H1 (cell line): Measurements from ENCODE around the gene FBXO41. TPM values are rescaled to one million over a fixed set of nuclear protein-coding genes. Genes with fewer than 3 reads are reported as not detected.
A peak's percentile ranks its signal among the peaks of the same experiment; 100 is the strongest.

Source experiments
- CBX5 ChIP-seq: fragments of 300-800, 300-1000 bp; sonication (generic); IDR thresholded peaks from 2 replicates; pipeline ENCODE4 v1.7.1; 2016; ENCODE audit warnings: antibody characterized with exemption, low read length, low read depth
- E2F6 ChIP-seq: IDR thresholded peaks from 2 replicates; pipeline ENCODE4 v1.6.1; 2012; ENCODE audit warnings: inconsistent platforms
- EGR1 ChIP-seq: IDR thresholded peaks from 2 replicates; pipeline ENCODE4 v1.6.1; 2011; ENCODE audit warnings: low read depth, low read length, borderline replicate concordance
- EP300 ChIP-seq, 2 experiments: IDR thresholded peaks; 1 replicate in 1 of 2; 2 replicates in 1 of 2; pipeline ENCODE4 v1.6.1; 2011 to 2012; ENCODE audit warnings: low read depth in 2 of 2, low read length in 2 of 2, mild to moderate bottlenecking in 2 of 2, borderline replicate concordance in 1 of 2, inconsistent platforms in 1 of 2, moderate library complexity in 1 of 2
- FOSL1 ChIP-seq: IDR thresholded peaks from 2 replicates; pipeline ENCODE4 v1.6.1; 2011; ENCODE audit warnings: mild to moderate bottlenecking, low read depth, low read length, moderate library complexity; ENCODE audit not compliant: insufficient read depth
- HDAC2 ChIP-seq, 2 experiments: fragments of 300-600 bp in 1 of 2; sonication (generic) in 1 of 2; IDR thresholded peaks; 2 replicates each; pipeline ENCODE4 v1.6.1; 2011 to 2012; ENCODE audit warnings: low read depth in 2 of 2, low read length in 2 of 2, mild to moderate bottlenecking in 2 of 2, moderate library complexity in 2 of 2, borderline replicate concordance in 1 of 2, inconsistent platforms in 1 of 2
- MAFK ChIP-seq: IDR thresholded peaks from 2 replicates; pipeline ENCODE4 v1.6.1; 2012; ENCODE audit warnings: low read depth, mild to moderate bottlenecking, improper control_type of control experiment, low read length
- NANOG ChIP-seq: IDR thresholded peaks from 2 replicates; pipeline ENCODE4 v1.6.1; 2011; ENCODE audit warnings: low read length, low read depth, mild to moderate bottlenecking, inconsistent platforms; ENCODE audit not compliant: insufficient read depth, poor library complexity, severe bottlenecking
- NRF1 ChIP-seq: IDR thresholded peaks from 2 replicates; pipeline ENCODE4 v1.6.1; 2011; ENCODE audit warnings: mild to moderate bottlenecking, low read depth, low read length, improper control_type of control experiment
- POLR2A ChIP-seq, 2 experiments: IDR thresholded peaks; 1 replicate in 1 of 2; 2 replicates in 1 of 2; pipeline ENCODE4 v1.6.1; 2011; ENCODE audit warnings: low read depth in 2 of 2, low read length in 2 of 2, mild to moderate bottlenecking in 2 of 2; ENCODE audit errors: control extremely low read depth in 1 of 2
- POU5F1 ChIP-seq: IDR thresholded peaks from 2 replicates; pipeline ENCODE4 v1.6.1; 2011; ENCODE audit warnings: low read depth, mild to moderate bottlenecking, low read length, moderate library complexity
- RAD21 ChIP-seq, 2 experiments: IDR thresholded peaks in 1 of 2; conservative IDR thresholded peaks in 1 of 2; 2 replicates each; pipeline ENCODE4 v1.6.1; 2011; ENCODE audit warnings: low read depth in 2 of 2, low read length in 2 of 2, improper control_type of control experiment in 1 of 2, inconsistent platforms in 1 of 2, mild to moderate bottlenecking in 1 of 2, moderate library complexity in 1 of 2
- RBBP5 ChIP-seq: IDR thresholded peaks from 2 replicates; pipeline ENCODE4 v1.7.1; 2012; ENCODE audit warnings: low read depth, mild to moderate bottlenecking, inconsistent platforms, low read length, moderate library complexity, borderline replicate concordance
- SP2 ChIP-seq: IDR thresholded peaks from 2 replicates; pipeline ENCODE4 v1.6.1; 2012; ENCODE audit warnings: mild to moderate bottlenecking, low read length, inconsistent platforms
- SUZ12 ChIP-seq: fragments of 200-600 bp; sonication (generic); IDR thresholded peaks from 2 replicates; pipeline ENCODE4 v1.6.1; 2012; ENCODE audit warnings: mild to moderate bottlenecking, inconsistent platforms, low read length, moderate library complexity, mixed read lengths
- TAF1 ChIP-seq: IDR thresholded peaks from 2 replicates; pipeline ENCODE4 v1.6.1; 2011; ENCODE audit warnings: mild to moderate bottlenecking, low read depth, low read length
- TBP ChIP-seq: IDR thresholded peaks from 2 replicates; pipeline ENCODE4 v1.6.1; 2011; ENCODE audit warnings: low read depth, low read length, improper control_type of control experiment
- TEAD4 ChIP-seq: IDR thresholded peaks from 2 replicates; pipeline ENCODE4 v1.6.1; 2012; ENCODE audit warnings: low read depth, low read length, inconsistent platforms, mixed read lengths
- YY1 ChIP-seq: IDR thresholded peaks from 2 replicates; pipeline ENCODE4 v1.6.1; 2011; ENCODE audit warnings: low read depth, mild to moderate bottlenecking, low read length
- ZNF274 ChIP-seq: IDR thresholded peaks from 2 replicates; pipeline ENCODE4 v1.7.0; 2012; ENCODE audit warnings: low read length, borderline replicate concordance; ENCODE audit errors: extremely low read depth
- polyA plus RNA-seq, 7 experiments: library from polyadenylated mRNA; depleted of rRNA in 3 of 7; stranded (reverse) in 5 of 7; unstranded in 2 of 7; fragments of >200 nt in 5 of 7; fragments of 200-250 nt in 2 of 7; gene quantifications; 1 replicate in 5 of 7; 2 replicates in 1 of 7; 4 replicates in 1 of 7; pipeline versions ENCODE4 v1.2.1 to v1.2.3, GENCODE V29; 2011 to 2013; ENCODE audit warnings: missing spikeins in 2 of 7, mixed read lengths in 2 of 7
- total RNA-seq: library from RNA; stranded (reverse); fragmentation: NEBNext Ultra II Directional; extraction: Animal tissue kit (Norgen Biotek cat#: 25700); gene quantifications from 2 replicates; pipeline ENCODE4 v1.2.1, GENCODE V29; 2021
- TF ChIP-seq, protein P1 (sequence below): IDR thresholded peaks from 2 replicates; pipeline ENCODE4 v1.6.1; 2012; ENCODE audit warnings: low read length, inconsistent platforms

FBXO41 gene
- total and polyA plus RNA-seq, 2 of the 8 experiments (the other 6 are each of a cell fraction or from before 2014, with no cell fraction given): 11.2 to 14.3 TPM

- TF ChIP-seq E2F6 (peak; percentile 74), EGR1 (no peak), NRF1 (no peak), CBX5 (no peak), TBP (no peak), SUZ12 (peak; percentile 89), ZNF274 (no peak), MAFK (no peak), FOSL1 (no peak), HDAC2 (IDR thresholded peaks at IDR 0.05; ENCODE audit: borderline replicate concordance in 1 of 2, low read depth in 2 of 2, low read length in 2 of 2) (peak in 1 of 2 experiments; percentile 18; a peak in 1 of 4 replicates), EP300 (IDR thresholded peaks at IDR 0.05; ENCODE audit: borderline replicate concordance in 1 of 2, low read depth in 2 of 2, low read length in 2 of 2) (0 out of 3 replicates have a peak, but pooled peaks of 1 of the 2 experiments have one; percentile 10), POLR2A (IDR thresholded peaks at IDR 0.05; ENCODE audit: control extremely low read depth in 1 of 2, low read depth in 2 of 2, low read length in 2 of 2) (no peak; a peak in 1 of 3 replicates), POU5F1 (no peak), RBBP5 (0 out of 2 replicates have a peak, but pooled peaks have one; percentile 71), NANOG (no peak), YY1 (no peak), TEAD4 (no peak), RAD21 (IDR thresholded peaks at IDR 0.05 in 1 of 2, conservative IDR thresholded peaks at IDR 0.05 in 1 of 2; ENCODE audit: low read depth in 2 of 2, low read length in 2 of 2) (peak; percentile 18 to 46; a peak in 3 of 4 replicates), TAF1 (no peak), SP2 (no peak)
- TF ChIP-seq, protein P1, sequence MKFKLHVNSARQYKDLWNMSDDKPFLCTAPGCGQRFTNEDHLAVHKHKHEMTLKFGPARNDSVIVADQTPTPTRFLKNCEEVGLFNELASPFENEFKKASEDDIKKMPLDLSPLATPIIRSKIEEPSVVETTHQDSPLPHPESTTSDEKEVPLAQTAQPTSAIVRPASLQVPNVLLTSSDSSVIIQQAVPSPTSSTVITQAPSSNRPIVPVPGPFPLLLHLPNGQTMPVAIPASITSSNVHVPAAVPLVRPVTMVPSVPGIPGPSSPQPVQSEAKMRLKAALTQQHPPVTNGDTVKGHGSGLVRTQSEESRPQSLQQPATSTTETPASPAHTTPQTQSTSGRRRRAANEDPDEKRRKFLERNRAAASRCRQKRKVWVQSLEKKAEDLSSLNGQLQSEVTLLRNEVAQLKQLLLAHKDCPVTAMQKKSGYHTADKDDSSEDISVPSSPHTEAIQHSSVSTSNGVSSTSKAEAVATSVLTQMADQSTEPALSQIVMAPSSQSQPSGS: no peak
Observed at GRCh38 chr2:73291461-73292315, 7.4 kb upstream of the FBXO41 start (continued).
